22Rv1 (cell line): Measurements from ENCODE around the gene PLD1.

Experiments
- H3K27ac ChIP-seq: fragments of 450-650 bp; 2 replicates; pipeline ENCODE4 v1.5.1; 2017
- CTCF ChIP-seq: fragments of 450-650 bp; IDR thresholded peaks from 2 replicates; pipeline ENCODE4 v1.5.1; 2017; ENCODE audit warnings: mild to moderate bottlenecking
- ZFX ChIP-seq: fragments of 450-650 bp; IDR thresholded peaks from 2 replicates; pipeline ENCODE4 v1.6.1; 2017; ENCODE audit warnings: antibody characterized with exemption, borderline replicate concordance

The PLD1 gene

GRCh38 chr3:171829841-171830517 lies 19.7 kb upstream of the PLD1 start:
- TF ChIP-seq CTCF, result peak; percentile 84
- TF ChIP-seq ZFX, result no peak
- H3K27ac ChIP-seq, result no peak overlapping the region

GRCh38 chr3:171828902-171829770 lies 18.9 kb upstream of the PLD1 start:
- TF ChIP-seq CTCF (no peak), ZFX (no peak)
- no peak overlapping the region for H3K27ac ChIP-seq

GRCh38 chr3:171827836-171828458 lies 17.7 kb upstream of the PLD1 start:
- TF ChIP-seq ZFX (no peak), CTCF (no peak)
- H3K27ac ChIP-seq, result no peak overlapping the region

GRCh38 chr3:171827385-171827784 lies 17.1 kb upstream of the PLD1 start:
- no peak overlapping the region for H3K27ac ChIP-seq

GRCh38 chr3:171825222-171825828 lies 15.0 kb upstream of the PLD1 start:
- no peak overlapping the region for H3K27ac ChIP-seq
- TF ChIP-seq CTCF (no peak), ZFX (no peak)

More at GRCh38 chr3:171827385-171827784, 17.1 kb upstream of the PLD1 start:
- no peak for TF ChIP-seq CTCF
- TF ChIP-seq ZFX, result no peak

- TF ChIP-seq CTCF (no peak), ZFX (no peak)
- H3K27ac ChIP-seq, result no peak overlapping the region
Observed at GRCh38 chr3:171824824-171825221, 14.5 kb upstream of the PLD1 start.
